Epithelial cell of proximal tubule (primary cell): ENCODE data around the gene SPDYE17. TPM values are rescaled to one million over a fixed set of nuclear protein-coding genes. Genes with fewer than 3 reads are reported as not detected.
"Not testable (repeated sequence)": the region's sequence is repeated elsewhere in the genome, so short reads cannot be mapped to it uniquely, and the experiment has no call there.

ENCODE experiments used
- DNase-seq: peaks from one replicate; pipeline ENCODE4 v3.0.0-alpha.2; 2011; ENCODE audit warnings: low read depth
- H3K4me3 ChIP-seq: 2 replicates; pipeline ENCODE4 v1.5.1; 2011; ENCODE audit warnings: low read depth, mild to moderate bottlenecking, low read length
- total RNA-seq: library from RNA; depleted of rRNA; stranded (reverse); fragments of >200 nt; gene quantifications from 2 replicates; pipeline ENCODE4 v1.2.3, GENCODE V29; 2015

Gene SPDYE17
- total RNA-seq, 1 donor from 2014 or later = not detected

GRCh38 chr7:76981187-76981970, 50.8 kb downstream of the SPDYE17 start:
- DNase-seq, H3K4me3 ChIP-seq: not testable (repeated sequence)

- not testable (repeated sequence) for DNase-seq, H3K4me3 ChIP-seq
These were observed 51.6 kb downstream of the SPDYE17 start for GRCh38 chr7:76980576-76980975.

DNA sequence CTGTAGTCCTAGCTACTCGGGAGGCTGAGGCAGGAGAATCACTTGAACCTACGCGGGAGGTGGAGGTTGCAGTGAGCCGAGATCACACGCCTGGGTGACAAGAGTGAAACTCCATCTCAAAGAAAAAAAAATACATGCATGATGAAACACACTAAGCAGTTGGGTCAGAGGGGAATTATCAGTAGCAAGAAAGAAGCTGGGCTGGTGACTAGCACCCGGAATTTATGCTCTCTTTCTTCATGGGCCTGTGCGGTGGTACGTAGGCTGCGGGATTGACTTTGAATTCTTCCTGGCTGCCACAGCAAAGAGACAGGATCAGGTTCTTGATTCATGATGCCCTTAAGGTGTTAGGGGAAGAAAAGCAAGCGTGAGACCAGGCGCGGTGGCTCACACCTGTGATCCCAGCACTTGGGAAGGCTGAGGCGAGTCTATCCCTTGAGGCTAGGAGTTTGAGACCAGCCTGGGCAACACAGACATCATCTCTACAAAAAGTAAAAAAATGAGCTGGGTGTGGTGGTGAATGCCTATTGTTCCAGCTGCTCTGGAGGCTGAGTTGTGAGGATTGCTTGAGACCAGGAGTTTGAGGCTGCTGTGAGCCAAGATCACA, 54.3 kb downstream of the SPDYE17 start:
- H3K4me3 ChIP-seq, DNase-seq: not testable (repeated sequence)

DNA sequence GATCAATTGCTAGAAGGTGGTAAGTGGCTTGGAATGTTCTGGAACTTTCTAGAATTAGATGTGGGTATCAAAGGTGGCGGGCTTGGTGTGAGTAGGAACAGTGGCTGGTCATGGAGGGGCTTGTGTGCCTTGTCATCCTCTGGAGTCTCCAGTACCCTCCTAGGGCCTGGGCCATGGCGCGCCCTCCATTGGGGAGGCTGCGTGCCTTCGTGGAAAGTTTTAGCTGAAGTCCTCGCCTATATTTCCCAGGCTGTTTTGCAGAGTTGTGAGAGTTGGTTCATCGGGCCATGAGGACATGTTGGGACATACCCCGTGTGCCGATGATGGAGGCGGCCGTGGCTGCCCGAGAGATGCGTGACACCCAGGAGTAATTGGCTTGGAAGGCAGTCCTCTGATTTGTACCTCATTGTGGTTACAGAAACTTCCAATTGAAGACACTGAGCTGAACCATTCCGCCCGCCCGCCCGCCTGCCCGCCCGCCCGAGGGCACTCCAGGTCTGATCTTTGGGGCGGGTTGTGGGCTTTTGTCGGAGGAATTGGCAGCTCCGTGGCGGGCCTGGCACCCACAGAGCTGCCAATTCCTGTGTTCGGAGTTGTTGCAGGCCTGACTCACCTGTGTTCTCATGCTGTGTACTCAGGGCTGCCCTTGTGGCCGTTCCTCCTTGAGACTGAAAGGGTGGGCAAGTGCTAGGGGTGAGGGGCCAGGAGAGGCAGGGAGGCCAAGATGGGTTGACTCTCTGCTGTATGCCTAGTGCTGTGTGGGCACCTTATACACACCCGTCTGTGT, 57.2 kb downstream of the SPDYE17 start:
- H3K4me3 ChIP-seq, DNase-seq: not testable (repeated sequence)

- not testable (repeated sequence) for H3K4me3 ChIP-seq, DNase-seq
These were observed 57.8 kb downstream of the SPDYE17 start for GRCh38 chr7:76974336-76974735.

DNA sequence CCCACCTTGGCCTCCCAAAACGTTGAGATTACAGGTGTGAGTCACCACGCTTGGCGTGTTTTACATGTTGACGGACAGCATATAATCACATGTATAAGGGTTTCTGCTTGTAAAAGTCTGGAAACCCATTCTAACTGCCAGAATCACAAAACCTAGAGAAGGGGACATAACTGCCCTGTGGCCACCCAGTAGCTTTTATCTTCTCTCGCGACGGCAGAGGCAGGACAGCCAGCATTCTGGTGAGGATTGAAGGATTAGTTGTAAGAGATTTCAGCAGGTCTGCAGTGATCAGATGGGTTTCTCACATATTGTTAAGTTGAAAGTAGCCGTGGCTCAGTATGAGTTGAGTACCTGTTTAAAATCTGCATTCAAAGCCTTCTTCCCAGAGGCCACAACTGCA, 59.8 kb downstream of the SPDYE17 start:
- DNase-seq, H3K4me3 ChIP-seq: not testable (repeated sequence)

Other genes with a start within 250 kb of the SPDYE17 start
- gene SPDYE18, start 30.2 kb upstream of the SPDYE17 start, total RNA-seq = 0.23 and 0.29 TPM in 2 replicates
- gene CCDC146, start 90.3 kb upstream of the SPDYE17 start, total RNA-seq = 0.07 and 5.2 TPM in 2 replicates
- gene FGL2, start 167.5 kb upstream of the SPDYE17 start, total RNA-seq = not detected in 2 replicates